ENCODE measurements around the gene MPZ. TPM values are rescaled to one million over a fixed set of nuclear protein-coding genes. Genes with fewer than 3 reads are reported as not detected.

Gene MPZ
- total RNA-seq, 1 experiment from 2014 or later = not detected

GRCh38 chr1:161267321-161267720, 42.4 kb downstream of the MPZ start:
- ChIA-PET CTCF (no interaction called here), POLR2A (no interaction called here)
- Histone ChIP-seq H3K4me3 (ENCODE audit: low read depth in 2 of 2, low read length in 2 of 2) (no peak overlapping the region), H3K4me1 (ENCODE audit: control insufficient read depth, insufficient read depth, low read length) (no peaks in the 10 kb centered on the region), H3K36me3 (ENCODE audit: control insufficient read depth, insufficient read depth, low read length) (no peaks in the 10 kb centered on the region), H3K9me3 (ENCODE audit: control insufficient read depth, insufficient read depth, low read depth, low read length) (no peaks in the 10 kb centered on the region), H3K27ac (ENCODE audit: low read length) (no peak overlapping the region), H3K27me3 (ENCODE audit: control insufficient read depth, insufficient read depth, low read length) (no peaks in the 10 kb centered on the region)
- DNase-seq (ENCODE audit: low read depth, low spot score) (no peak), ATAC-seq (no peak)
- in situ Hi-C loops (cut with HindIII; ENCODE audit: low pct_unique_long_range_greater_than_20kb, low sequenced_read_pairs) = no loop called here
- TF ChIP-seq CTCF (IDR thresholded peaks at IDR 0.05) (no peak), SIN3A (IDR thresholded peaks at IDR 0.05; ENCODE audit: borderline replicate concordance, insufficient read depth, low read depth, low read length) (no peak), TCF7L2 (IDR thresholded peaks at IDR 0.05; ENCODE audit: low read depth, low read length) (no peak), REST (IDR thresholded peaks at IDR 0.05; ENCODE audit: insufficient read depth in 1 of 2, low read depth in 2 of 2, low read length in 1 of 2) (no peak), POLR2AphosphoS5 (IDR thresholded peaks at IDR 0.05; ENCODE audit: low read depth, low read length) (no peak)
- intact Hi-C loops (cut with micrococcal nuclease; ENCODE audit: unreplicated experiment) = no loop called here
- no TSS peak for BruUV-seq (replicated peaks)

GRCh38 chr1:161266836-161267235, 42.9 kb downstream of the MPZ start:
- no peak for ATAC-seq
- Histone ChIP-seq H3K27me3 (ENCODE audit: control insufficient read depth, insufficient read depth, low read length) (no peaks in the 10 kb centered on the region; the same call in 1 of the 2 replicates), H3K4me1 (ENCODE audit: control insufficient read depth, insufficient read depth, low read length) (no peaks in the 10 kb centered on the region), H3K36me3 (ENCODE audit: control insufficient read depth, insufficient read depth, low read length) (no peaks in the 10 kb centered on the region), H3K4me3 (ENCODE audit: low read depth in 2 of 2, low read length in 2 of 2) (no peak overlapping the region), H3K9me3 (ENCODE audit: control insufficient read depth, insufficient read depth, low read depth, low read length) (no peaks in the 10 kb centered on the region), H3K27ac (ENCODE audit: low read length) (no peak overlapping the region)
- in situ Hi-C loops (cut with HindIII; ENCODE audit: low pct_unique_long_range_greater_than_20kb, low sequenced_read_pairs) (no loop called here), intact Hi-C loops (cut with micrococcal nuclease; ENCODE audit: unreplicated experiment) (no loop called here)
- DNase-seq (ENCODE audit: low read depth, low spot score) = no peak
- POLR2A ChIA-PET = no interaction called here
- no TSS peak for BruUV-seq (replicated peaks)
- CTCF ChIA-PET = no interaction called here
- no peak for TF ChIP-seq POLR2AphosphoS5 (IDR thresholded peaks at IDR 0.05; ENCODE audit: low read depth, low read length)

- ATAC-seq (no peak), DNase-seq (ENCODE audit: low read depth, low spot score) (no peak)
- Histone ChIP-seq H3K4me1 (ENCODE audit: control insufficient read depth, insufficient read depth, low read length) (no peaks in the 10 kb centered on the region; the same call in 1 of the 2 replicates), H3K4me3 (ENCODE audit: low read depth in 2 of 2, low read length in 2 of 2) (no peak overlapping the region), H3K27me3 (ENCODE audit: control insufficient read depth, insufficient read depth, low read length) (peaks cover 4% of the 10 kb centered on the region; the same call in 1 of the 2 replicates), H3K9me3 (ENCODE audit: control insufficient read depth, insufficient read depth, low read depth, low read length) (no peaks in the 10 kb centered on the region), H3K36me3 (ENCODE audit: control insufficient read depth, insufficient read depth, low read length) (no peaks in the 10 kb centered on the region), H3K27ac (ENCODE audit: low read length) (no peak overlapping the region)
- intact Hi-C loops (cut with micrococcal nuclease; ENCODE audit: unreplicated experiment) = no loop called here
- in situ Hi-C loops (cut with HindIII; ENCODE audit: low pct_unique_long_range_greater_than_20kb, low sequenced_read_pairs) = no loop called here
- TF ChIP-seq SIN3A (IDR thresholded peaks at IDR 0.05; ENCODE audit: borderline replicate concordance, insufficient read depth, low read depth, low read length) (no peak), CTCF (IDR thresholded peaks at IDR 0.05) (no peak), REST (IDR thresholded peaks at IDR 0.05; ENCODE audit: insufficient read depth in 1 of 2, low read depth in 2 of 2, low read length in 1 of 2) (no peak), TCF7L2 (IDR thresholded peaks at IDR 0.05; ENCODE audit: low read depth, low read length) (no peak), POLR2AphosphoS5 (IDR thresholded peaks at IDR 0.05; ENCODE audit: low read depth, low read length) (no peak)
- no TSS peak for BruUV-seq (replicated peaks)
- ChIA-PET CTCF (no interaction called here), POLR2A (interaction anchor here (1.0 kb wide), 1 partner anchor 64 kb away, joined by 3 read pairs; the partner anchor contains the start of gene NDUFS2)
Measured at GRCh38 chr1:161266202-161266601, 43.6 kb downstream of the MPZ start.

All from Panc1 (cell line).